ENCODE data around the gene SMC6.

DNA sequence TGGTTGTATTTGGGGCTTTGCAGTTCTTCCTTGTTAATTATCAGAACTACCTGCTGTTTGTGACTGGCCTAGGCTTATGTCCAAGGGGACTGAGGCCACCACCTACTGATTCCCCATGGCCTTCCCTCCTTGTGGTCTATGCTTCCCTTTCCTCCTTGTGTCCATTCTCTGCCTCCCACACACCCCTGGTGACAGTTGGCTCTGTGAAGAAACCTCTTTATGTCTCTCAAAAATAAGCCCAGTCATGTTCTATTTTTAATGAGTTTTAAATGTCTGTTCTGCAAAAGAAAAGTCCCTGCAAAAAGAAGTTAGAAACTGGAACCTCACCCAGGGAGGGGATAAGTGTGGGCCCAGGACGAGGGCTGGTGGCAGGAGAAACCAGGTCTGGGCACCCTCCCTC lies 105.0 kb downstream of the SMC6 start:
- TF ChIP-seq, protein P1, sequence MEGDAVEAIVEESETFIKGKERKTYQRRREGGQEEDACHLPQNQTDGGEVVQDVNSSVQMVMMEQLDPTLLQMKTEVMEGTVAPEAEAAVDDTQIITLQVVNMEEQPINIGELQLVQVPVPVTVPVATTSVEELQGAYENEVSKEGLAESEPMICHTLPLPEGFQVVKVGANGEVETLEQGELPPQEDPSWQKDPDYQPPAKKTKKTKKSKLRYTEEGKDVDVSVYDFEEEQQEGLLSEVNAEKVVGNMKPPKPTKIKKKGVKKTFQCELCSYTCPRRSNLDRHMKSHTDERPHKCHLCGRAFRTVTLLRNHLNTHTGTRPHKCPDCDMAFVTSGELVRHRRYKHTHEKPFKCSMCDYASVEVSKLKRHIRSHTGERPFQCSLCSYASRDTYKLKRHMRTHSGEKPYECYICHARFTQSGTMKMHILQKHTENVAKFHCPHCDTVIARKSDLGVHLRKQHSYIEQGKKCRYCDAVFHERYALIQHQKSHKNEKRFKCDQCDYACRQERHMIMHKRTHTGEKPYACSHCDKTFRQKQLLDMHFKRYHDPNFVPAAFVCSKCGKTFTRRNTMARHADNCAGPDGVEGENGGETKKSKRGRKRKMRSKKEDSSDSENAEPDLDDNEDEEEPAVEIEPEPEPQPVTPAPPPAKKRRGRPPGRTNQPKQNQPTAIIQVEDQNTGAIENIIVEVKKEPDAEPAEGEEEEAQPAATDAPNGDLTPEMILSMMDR (IDR thresholded peaks at IDR 0.05) = no peak
- TF ChIP-seq POLR2A (IDR thresholded peaks at IDR 0.05) = no peak

All from adrenal gland (tissue), 5 donors.